WTC11 (cell line): ENCODE data around the gene PPFIBP2. TPM values are rescaled to one million over a fixed set of nuclear protein-coding genes. Genes with fewer than 3 reads are reported as not detected.

Source experiments
- ATAC-seq: fragments of 200-7000 bp; cut with Tn5 transposase; 2 replicates; pipeline ENCODE4 v1.10.0; 2021; ENCODE audit warnings: mild to moderate bottlenecking, moderate library complexity
- CTCF ChIA-PET: fragments of 300-600 bp; sonication (Branson Sonifier 250); formaldehyde crosslinking; loops from one replicate; lab custom pipeline; 2021; ENCODE audit warnings: antibody characterized with exemption; lab: Charles Lee
- POLR2A ChIA-PET: fragments of 350-600 bp; sonication (Branson Sonifier 250); formaldehyde crosslinking; loops from one replicate; lab custom pipeline; 2021; ENCODE audit warnings: antibody characterized with exemption; lab: Charles Lee
- DNase-seq: peaks from one replicate; pipeline ENCODE4 v3.0.0; 2021; ENCODE audit warnings: low spot score
- H3K27ac Mint-ChIP-seq: 2 replicates; pipeline ENCODE4 v1.8.0; 2021; ENCODE audit warnings: mixed read lengths
- H3K27me3 Mint-ChIP-seq: 2 replicates; pipeline ENCODE4 v1.8.0; 2021; ENCODE audit warnings: low read depth, mild to moderate bottlenecking, moderate library complexity, mixed read lengths
- H3K36me3 Mint-ChIP-seq: 2 replicates; pipeline ENCODE4 v1.8.0; 2021; ENCODE audit warnings: mixed read lengths
- H3K4me1 Mint-ChIP-seq: 2 replicates; pipeline ENCODE4 v1.8.0; 2022; ENCODE audit warnings: mixed read lengths
- H3K4me3 Mint-ChIP-seq: 2 replicates; pipeline ENCODE4 v1.8.0; 2021; ENCODE audit warnings: mild to moderate bottlenecking, moderate library complexity, mixed read lengths
- H3K9me3 Mint-ChIP-seq: 2 replicates; pipeline ENCODE4 v1.8.0; 2021; ENCODE audit warnings: mixed read lengths
- ATF2 ChIP-seq: sonication (generic); formaldehyde crosslinking; IDR thresholded peaks from 2 replicates; pipeline ENCODE4 v1.8.1; 2022; ENCODE audit warnings: low read depth, missing genetic modification reagents, borderline replicate concordance
- ATF6 ChIP-seq: sonication (generic); formaldehyde crosslinking; IDR thresholded peaks from 2 replicates; pipeline ENCODE4 v1.8.1; 2023; ENCODE audit warnings: mild to moderate bottlenecking, missing genetic modification reagents
- FOXK1 ChIP-seq: sonication (generic); formaldehyde crosslinking; IDR thresholded peaks from 2 replicates; pipeline ENCODE4 v1.8.0; 2022; ENCODE audit warnings: mild to moderate bottlenecking, moderate library complexity, missing genetic modification reagents
- IRF2 ChIP-seq: sonication (generic); formaldehyde crosslinking; IDR thresholded peaks from 2 replicates; pipeline ENCODE4 v1.8.0; 2022; ENCODE audit warnings: low read depth, missing genetic modification reagents, borderline replicate concordance
- MLX ChIP-seq: sonication (generic); formaldehyde crosslinking; IDR thresholded peaks from 2 replicates; pipeline ENCODE4 v1.8.1; 2023; ENCODE audit warnings: mild to moderate bottlenecking, missing genetic modification reagents, moderate library complexity
- OVOL2 ChIP-seq: fragments of 250-450 bp; sonication (Bioruptor Pico); IDR thresholded peaks from 2 replicates; pipeline ENCODE4 v1.9.0; 2021; ENCODE audit warnings: mild to moderate bottlenecking, borderline replicate concordance
- SP1 ChIP-seq: sonication (generic); formaldehyde crosslinking; conservative IDR thresholded peaks from 2 replicates; pipeline ENCODE4 v1.8.1; 2022; ENCODE audit warnings: missing genetic modification reagents
- TEAD1 ChIP-seq: sonication (generic); formaldehyde crosslinking; IDR thresholded peaks from 2 replicates; pipeline ENCODE4 v1.8.0; 2022; ENCODE audit warnings: mild to moderate bottlenecking, missing genetic modification reagents
- ZNF138 ChIP-seq: sonication (generic); formaldehyde crosslinking; conservative IDR thresholded peaks from 2 replicates; pipeline ENCODE4 v1.8.1; 2022; ENCODE audit warnings: mild to moderate bottlenecking, moderate library complexity, missing genetic modification reagents
- ZNF219 ChIP-seq: sonication (generic); formaldehyde crosslinking; IDR thresholded peaks from 2 replicates; pipeline ENCODE4 v1.8.0; 2023; ENCODE audit warnings: missing genetic modification reagents, mild to moderate bottlenecking, borderline replicate concordance
- ZNF263 ChIP-seq: sonication (generic); formaldehyde crosslinking; IDR thresholded peaks from 2 replicates; pipeline ENCODE4 v1.8.1; 2022; ENCODE audit warnings: low read depth, mild to moderate bottlenecking, moderate library complexity, missing genetic modification reagents
- total RNA-seq: library from RNA; stranded (reverse); gene quantifications from 3 replicates; pipeline ENCODE4 v1.2.3, GENCODE V29; 2021
- TF ChIP-seq, protein P1 (sequence below): sonication (generic); formaldehyde crosslinking; IDR thresholded peaks from 2 replicates; pipeline ENCODE4 v1.8.1; 2022; ENCODE audit warnings: missing genetic modification reagents, borderline replicate concordance
- TF ChIP-seq, protein P2 (sequence below): sonication (generic); formaldehyde crosslinking; conservative IDR thresholded peaks from 2 replicates; pipeline ENCODE4 v1.8.1; 2023; ENCODE audit warnings: mild to moderate bottlenecking, low read depth, missing genetic modification reagents, moderate library complexity

PPFIBP2 gene
- total RNA-seq, 1 experiment from 2014 or later = 21.4 TPM

DNA sequence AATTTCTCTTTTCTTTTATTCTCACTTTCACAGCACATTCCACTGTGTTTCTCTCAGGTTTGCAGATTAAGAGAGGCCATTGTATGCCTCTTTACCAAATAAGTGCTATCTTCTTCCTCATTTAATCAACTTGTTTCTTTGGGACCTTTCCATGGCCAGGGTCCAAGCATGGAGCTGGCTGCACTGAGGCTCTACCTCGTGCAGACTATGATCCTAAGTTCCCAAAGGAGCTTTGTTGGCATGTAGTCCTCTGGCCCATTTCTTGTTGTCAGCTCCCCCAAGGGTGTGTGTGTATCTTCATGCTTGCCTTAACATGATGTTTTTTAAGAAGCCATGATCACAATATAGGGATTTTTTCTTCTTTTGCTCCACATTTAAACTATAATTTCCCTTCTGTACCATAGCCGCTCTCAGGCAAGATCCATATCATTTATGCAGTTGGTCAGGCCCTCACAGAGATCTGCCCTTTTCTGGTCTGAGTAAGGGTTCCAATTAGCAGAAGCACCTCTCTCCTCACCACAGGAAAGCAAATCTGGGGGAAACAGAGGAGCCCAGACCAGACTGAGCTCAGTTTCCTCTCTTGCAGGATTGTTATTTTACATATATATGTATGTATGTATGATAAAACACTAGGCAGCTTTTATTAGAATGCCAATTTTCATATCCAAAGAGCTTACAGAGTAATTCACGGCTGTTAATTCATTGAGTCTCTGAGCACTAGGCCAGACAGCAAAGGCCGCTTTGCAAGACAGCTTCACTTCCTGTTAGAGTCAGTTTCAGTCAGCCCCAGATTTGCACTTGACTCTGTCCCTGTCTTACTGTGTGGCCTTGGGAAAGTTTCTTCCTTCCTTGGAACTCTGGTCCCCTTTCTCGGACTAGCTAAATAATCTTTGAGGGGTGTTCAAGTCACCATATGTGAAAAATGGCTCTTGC lies 125.2 kb downstream of the PPFIBP2 start (continued):
- TF ChIP-seq TEAD1 (CRISPR knock-in tag) = no peak

- DNase-seq = no peak
- no peaks in the 10 kb centered on the region for H3K27me3 Mint-ChIP-seq
- peaks cover 42% of the 10 kb centered on the region for H3K4me1 Mint-ChIP-seq
- peaks cover 12% of the 10 kb centered on the region for H3K36me3 Mint-ChIP-seq
- 0 out of 2 replicates have a peak overlapping the region, but pooled peaks have one; percentile 35 for H3K27ac Mint-ChIP-seq
- ATAC-seq = peak; percentile 60
- TF ChIP-seq, protein P1, sequence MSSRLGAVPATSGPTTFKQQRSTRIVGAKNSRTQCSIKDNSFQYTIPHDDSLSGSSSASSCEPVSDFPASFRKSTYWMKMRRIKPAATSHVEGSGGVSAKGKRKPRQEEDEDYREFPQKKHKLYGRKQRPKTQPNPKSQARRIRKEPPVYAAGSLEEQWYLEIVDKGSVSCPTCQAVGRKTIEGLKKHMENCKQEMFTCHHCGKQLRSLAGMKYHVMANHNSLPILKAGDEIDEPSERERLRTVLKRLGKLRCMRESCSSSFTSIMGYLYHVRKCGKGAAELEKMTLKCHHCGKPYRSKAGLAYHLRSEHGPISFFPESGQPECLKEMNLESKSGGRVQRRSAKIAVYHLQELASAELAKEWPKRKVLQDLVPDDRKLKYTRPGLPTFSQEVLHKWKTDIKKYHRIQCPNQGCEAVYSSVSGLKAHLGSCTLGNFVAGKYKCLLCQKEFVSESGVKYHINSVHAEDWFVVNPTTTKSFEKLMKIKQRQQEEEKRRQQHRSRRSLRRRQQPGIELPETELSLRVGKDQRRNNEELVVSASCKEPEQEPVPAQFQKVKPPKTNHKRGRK (CRISPR knock-in tag) = no peak
- TF ChIP-seq, protein P2, sequence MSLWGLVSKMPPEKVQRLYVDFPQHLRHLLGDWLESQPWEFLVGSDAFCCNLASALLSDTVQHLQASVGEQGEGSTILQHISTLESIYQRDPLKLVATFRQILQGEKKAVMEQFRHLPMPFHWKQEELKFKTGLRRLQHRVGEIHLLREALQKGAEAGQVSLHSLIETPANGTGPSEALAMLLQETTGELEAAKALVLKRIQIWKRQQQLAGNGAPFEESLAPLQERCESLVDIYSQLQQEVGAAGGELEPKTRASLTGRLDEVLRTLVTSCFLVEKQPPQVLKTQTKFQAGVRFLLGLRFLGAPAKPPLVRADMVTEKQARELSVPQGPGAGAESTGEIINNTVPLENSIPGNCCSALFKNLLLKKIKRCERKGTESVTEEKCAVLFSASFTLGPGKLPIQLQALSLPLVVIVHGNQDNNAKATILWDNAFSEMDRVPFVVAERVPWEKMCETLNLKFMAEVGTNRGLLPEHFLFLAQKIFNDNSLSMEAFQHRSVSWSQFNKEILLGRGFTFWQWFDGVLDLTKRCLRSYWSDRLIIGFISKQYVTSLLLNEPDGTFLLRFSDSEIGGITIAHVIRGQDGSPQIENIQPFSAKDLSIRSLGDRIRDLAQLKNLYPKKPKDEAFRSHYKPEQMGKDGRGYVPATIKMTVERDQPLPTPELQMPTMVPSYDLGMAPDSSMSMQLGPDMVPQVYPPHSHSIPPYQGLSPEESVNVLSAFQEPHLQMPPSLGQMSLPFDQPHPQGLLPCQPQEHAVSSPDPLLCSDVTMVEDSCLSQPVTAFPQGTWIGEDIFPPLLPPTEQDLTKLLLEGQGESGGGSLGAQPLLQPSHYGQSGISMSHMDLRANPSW (CRISPR knock-in tag) = no peak
- TF ChIP-seq SP1 (CRISPR knock-in tag) (no peak), ZNF219 (CRISPR knock-in tag) (no peak), ZNF263 (CRISPR knock-in tag) (no peak), ZNF138 (CRISPR knock-in tag) (no peak), ATF6 (CRISPR knock-in tag) (no peak), IRF2 (no peak), ATF2 (CRISPR knock-in tag) (no peak), FOXK1 (no peak), OVOL2 (CRISPR knock-in tag) (no peak), MLX (CRISPR knock-in tag) (no peak)
- TF ChIP-seq, all 79 proteins: peak for 0
- no peaks in the 10 kb centered on the region for H3K9me3 Mint-ChIP-seq
- no peak overlapping the region for H3K4me3 Mint-ChIP-seq
- ChIA-PET POLR2A (no interaction called here), CTCF (interaction anchor here (0.9 to 4.7 kb wide), 3 partner anchors 18 to 90 kb away, joined by 3 to 31 read pairs (median 6); no protein-coding TSS in a partner anchor)
Observed at GRCh38 chr11:7639643-7640025, 125.8 kb downstream of the PPFIBP2 start.
